ENCODE measurements around the gene PTPRD.

Gene PTPRD

DNA sequence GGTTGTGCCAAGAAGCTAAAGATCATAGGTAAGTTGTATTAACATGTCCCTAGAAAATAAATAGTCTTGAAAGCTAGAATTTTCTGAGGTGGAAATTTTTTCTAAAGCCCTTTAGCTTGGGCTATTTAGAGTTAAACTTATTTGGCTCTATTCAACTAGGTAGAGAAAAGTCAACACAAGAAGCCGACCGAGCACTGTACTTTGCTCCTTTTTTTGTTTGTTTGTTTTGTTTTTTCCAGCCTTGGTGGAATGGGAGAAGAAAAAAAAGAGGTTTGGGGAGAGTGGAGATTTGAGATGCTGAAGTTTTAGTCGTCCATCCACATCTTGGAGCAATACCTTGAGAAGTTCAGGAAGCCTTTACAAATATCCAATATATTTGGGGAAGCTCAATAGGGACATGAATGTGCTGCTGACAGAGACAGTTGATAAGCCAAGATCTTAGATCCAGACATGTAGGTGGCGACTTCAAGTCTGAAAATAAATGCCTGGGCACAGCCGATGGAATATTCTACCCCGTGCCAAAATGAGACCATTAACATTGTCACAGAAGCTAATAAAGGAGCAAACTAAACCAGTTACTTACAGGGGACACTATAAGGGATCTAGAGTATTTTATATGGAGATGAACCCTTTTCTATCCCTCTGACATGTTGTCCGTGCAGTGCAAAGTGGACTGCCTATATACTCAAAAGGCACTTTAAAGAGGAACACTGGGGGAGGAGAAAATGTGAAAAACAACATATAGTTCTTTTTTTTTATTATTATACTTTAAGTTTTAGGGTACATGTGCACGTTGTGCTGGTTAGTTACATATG, 466.1 kb downstream of the PTPRD start:
- no peak for DNase-seq

DNA sequence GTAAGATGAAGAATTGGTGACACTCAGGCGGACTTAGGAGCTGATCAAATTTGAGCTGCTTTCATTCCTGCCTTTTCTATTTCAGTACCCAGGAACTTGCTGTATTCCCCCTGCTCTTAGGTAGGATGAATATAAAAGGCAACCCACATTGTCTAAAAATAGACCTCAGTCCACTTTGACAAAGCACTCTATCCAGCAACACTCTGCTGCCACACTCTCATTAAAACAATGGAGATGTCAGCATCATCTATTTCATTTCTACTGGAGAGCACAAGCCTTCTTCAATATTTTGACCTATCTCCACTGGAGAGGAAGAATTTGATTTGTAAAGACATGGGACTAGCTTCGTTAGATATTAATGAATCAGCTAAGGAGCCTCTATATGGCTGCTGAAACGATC, 468.4 kb downstream of the PTPRD start:
- DNase-seq: no peak

DNA sequence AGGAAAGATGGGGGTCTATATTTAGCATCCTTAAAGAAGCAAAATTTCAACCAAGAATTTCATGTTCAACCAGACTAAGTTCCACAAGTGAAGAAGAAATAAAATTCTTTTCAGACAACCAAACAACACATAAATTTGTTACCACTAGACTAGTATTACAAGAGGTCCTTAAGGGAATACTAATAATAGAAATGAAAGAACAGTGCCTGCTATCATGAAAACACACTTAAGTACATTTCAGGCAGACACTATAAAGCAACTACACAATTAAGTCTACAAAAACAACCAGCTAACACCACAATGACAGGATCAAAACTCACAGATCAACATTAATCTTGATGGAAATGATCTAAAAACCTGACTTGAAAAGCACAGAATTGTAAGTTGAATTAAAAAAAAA, 477.2 kb downstream of the PTPRD start:
- no peak for DNase-seq

DNA sequence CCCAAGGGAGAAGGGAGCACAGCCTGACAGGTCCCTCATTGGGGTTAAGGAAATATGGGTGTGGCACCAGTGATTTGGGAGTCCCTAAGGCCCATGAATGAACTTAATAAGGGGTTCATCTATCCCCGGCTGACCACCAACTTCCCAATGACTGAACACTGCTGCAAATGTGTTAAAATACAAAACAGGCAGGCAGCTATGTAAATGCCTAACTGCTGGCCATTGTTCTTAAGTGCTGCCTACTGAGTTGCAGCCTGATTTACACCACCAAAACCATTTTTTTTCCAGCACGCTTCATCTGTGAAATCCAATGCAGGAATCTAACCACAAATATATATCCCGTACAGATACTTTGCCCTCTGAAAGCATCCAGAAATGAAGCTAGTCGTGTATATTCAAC, 478.5 kb downstream of the PTPRD start:
- DNase-seq: no peak

DNA sequence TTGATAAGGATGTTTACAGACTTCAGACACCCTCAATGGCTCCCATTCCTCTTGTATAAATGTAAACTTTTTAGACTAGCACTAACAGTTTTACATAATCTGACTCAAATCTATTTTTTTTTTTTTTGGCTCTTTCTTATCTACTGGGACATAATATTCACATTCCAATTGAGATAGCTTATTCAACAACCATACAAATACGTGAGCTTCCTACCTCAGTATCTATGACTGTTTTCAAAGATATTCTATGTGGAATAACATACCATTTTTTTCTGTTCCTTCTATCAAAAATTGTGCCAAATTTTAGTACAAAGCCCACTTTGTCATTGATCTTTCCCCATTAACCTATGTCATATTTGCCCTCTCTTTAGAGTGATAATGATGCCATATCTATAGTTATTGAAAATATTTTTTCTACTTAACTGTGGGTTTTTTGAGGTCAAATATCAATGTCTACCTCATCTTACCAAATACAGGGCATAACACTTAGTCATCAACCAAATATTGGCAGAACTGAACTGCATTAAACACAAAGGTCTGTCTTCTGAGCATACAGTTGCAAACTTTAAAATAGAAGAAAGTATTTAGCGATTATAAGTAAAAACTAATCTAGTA, 482.6 kb downstream of the PTPRD start:
- no peak for DNase-seq

DNA sequence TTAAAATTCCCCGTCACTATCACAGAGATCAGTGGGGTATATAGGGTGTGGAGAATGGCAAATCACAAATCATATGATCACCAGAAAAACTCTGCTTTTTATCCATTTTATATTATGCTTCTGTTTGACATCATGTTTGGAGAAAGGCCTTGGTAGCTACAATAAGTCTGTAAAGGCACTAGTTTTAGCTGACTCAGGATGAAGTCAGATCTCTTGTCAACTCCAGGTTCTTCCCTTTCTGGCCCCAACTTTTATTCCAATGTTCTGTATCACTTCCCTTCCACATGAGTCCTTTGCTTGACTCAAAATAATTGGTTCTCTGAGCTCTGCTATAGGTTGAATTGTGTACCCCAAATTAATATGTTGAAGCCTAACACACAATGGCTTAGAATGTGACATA, 484.9 kb downstream of the PTPRD start:
- DNase-seq: no peak

DNA sequence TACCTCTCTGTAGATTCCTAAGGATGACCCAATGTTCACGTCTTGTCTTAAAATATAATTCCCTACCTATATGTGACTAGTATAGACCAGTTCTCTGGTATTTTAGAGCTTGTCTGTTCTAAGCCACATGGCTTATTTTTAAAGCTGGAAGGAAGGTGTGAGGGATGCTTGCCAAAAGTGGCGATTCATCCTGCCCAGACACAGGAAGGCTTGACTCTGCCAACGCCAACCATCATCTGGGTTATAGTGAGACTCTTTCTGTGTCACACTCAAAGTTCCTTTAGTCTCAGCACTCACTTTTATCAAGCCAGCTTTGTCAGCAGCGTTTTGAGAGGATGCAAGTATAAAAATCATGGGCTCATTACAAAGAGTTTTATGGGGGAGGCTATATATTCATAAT, 500.0 kb downstream of the PTPRD start:
- DNase-seq: no peak

DNA sequence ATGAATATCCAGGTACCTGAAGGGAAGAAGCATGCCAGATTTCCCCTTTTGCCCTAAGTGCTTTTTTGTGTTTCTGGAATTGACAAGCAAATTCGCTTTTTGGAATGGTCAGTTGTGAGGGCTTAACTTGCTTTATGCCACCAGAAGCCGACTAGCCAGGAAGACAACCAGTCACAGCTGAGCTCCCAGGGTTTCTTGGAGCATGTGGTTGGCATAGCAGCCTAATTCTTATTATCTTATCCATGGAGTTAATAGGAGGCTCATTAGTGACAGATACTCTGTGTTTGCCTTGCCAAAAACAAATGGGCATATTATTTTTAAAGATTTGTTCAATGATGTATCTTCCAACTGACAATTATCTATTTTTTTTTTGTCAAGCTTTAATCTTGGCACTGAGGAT, 500.7 kb downstream of the PTPRD start:
- DNase-seq: no peak

DNA sequence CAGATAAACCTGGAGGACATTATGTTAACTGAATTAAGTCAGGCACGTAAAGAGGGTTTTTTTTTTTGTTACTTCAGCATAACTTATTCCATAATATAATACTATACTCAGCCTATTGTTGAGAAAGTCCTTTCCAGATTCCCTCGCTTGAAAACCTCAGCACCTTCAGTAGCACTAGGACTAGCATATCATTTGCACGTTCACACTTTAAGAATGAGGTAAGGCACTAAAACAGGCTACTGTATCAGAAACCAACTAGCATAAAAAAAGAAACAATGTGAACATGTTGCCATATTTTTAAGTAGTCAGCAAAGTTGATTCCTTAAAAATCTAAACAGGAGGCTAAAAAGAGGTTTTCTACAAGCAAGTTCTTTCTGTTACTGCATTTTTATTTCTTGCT, 504.0 kb downstream of the PTPRD start:
- DNase-seq: no peak

DNA sequence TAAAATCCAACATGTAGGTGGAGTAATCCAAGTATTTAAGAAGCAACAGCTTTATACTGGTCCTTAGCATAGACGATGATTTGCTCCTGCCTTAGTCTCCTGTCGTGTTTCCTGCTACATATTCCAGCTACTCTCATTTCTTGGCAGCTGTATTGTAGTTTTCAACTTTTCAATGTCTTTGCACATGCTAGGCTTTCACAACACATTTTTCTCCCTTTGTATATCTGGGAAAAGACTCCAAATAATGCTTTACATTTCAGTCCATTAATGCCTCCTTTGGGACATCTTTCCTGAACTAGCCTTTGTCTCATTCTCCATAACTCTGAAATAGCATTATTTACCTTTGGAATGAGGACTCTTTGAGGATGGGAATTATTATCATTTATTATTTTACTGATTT, 508.0 kb downstream of the PTPRD start:
- DNase-seq: no peak

DNA sequence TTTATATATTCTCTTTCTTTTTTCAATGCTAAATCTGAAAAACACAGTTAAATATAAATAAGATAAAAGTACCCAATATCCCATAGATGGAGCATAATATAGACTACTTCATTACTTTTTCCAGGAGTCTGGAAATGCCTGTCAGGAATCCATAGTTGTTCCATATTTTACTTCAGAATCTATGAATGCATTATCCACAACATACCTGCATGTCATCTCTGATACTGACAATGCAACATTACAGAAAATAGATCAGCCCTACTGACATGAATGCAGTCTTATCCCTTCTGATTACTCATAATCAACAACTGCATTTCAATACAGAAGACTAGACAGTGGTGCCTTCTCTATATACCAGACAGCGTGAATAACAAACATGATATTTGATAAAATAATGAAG, 517.6 kb downstream of the PTPRD start:
- no peak for DNase-seq

DNA sequence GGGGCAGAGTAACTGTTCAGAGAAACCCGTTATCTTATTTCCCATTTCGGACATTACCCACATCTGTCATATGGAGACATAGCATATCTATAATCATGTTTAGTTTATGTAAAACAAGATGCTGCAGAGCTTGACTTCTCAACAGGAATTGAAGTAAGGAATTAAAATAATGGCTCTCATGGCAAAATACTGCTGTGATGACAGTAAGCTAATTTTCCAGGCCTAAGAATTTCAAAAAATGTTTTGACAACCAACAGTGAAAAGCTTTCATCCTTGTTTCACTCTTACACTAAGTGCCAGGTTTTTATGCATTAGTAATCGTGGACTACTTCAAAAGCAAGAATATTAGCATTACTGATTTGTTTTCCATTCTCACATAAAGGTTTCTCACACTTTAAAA, 518.2 kb downstream of the PTPRD start:
- DNase-seq: no peak

DNA sequence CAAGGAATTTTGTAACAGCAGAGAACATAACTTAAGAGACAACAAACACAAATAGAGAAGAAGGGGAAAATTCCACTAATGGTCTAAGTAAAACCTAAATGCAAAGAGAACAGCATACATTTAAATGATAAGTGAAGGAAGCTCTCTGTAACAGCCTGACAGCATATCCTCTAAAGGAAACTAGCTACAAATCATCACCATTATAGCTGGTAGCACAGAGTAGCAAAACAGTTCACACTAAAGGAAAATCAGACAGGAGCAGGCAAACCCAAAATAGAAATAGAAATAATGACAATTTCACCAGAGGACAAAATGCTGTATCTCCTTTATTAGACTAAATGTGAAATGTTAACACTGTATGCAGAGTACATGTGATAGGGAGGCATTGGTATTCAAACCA, 532.8 kb downstream of the PTPRD start:
- no peak for DNase-seq

DNA sequence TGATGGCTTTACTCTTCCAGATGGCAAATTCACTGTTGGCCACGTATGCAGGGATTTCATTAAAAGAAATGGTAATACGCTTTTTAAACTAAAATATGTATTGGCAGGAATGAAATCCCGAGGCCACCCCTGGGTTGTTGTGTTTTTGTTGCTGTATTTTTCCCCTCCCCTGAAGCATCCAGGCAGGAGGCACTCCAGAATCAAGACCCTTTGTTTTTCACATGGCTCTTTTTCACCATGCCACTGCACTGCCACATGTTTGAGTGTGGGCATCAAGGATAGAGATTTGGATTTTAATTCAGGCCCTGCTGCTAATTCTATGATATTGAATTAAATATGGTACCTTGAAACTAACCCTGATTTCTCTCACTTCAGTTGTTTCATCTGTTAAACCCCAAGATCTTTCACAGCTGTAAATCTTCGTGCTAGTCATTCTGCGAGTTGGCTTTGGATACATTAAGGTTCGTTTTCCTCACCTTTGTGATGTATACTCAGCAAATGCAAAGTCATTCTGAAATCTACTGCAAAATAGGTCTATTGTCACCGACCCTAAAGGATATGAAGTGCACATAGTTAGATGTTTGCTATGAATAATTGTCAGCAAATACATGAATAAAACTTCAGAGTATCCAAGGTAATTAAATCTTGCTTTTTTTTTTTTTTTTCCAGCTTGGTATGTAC, 533.4 kb downstream of the PTPRD start:
- DNase-seq: no peak

DNA sequence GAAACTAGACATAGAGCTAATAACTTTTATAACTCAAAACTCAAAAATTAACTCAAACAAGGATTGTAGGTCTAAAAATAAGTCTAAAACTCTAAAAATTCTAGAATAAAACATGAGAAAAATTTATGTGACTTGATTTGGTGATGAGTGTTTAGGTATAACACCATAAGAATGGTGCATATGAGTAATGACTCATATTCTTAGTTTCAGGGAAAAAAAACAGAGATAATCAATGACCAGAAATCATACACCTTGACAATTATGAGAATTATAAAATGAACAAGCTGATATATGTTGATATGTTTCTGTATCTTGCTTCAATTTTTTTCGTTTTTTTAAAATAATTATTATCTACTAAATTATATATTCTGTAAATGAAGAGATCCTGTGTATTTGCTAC, 541.2 kb downstream of the PTPRD start:
- no peak for DNase-seq

DNA sequence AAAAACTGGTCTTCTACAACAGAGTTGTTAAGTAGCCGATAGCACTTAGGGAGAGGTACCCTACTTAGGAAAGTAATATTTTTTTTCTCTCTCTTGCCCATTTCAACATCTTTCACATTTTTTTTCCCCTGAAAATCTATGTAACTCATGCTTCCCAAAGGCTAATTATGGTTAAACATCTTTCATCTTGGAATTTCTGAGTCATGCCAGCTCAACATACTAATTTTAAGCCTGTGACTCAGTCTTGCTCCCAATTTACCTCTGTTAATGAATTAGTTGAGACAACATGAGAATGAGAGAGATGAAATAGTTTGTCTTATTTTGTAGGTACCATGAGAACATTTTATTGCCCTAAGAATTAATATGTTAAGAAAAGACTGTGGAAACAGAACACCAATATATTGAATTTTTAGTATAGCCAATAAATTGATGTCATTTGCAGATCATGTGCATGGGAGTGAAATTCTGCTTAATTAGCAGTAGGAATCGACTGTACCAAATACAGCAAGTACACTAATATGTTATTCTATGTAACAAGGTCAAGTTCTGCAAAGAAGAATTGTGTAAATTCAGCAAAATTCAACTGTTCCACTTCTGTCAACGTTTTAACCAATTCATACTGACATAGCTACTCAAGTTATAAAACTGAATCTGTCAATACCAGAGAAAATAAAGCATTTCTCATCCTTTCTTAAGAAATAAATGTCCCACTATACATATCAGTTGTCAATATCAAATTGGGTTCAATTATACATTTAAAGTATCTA, 550.0 kb downstream of the PTPRD start:
- DNase-seq: no peak

DNA sequence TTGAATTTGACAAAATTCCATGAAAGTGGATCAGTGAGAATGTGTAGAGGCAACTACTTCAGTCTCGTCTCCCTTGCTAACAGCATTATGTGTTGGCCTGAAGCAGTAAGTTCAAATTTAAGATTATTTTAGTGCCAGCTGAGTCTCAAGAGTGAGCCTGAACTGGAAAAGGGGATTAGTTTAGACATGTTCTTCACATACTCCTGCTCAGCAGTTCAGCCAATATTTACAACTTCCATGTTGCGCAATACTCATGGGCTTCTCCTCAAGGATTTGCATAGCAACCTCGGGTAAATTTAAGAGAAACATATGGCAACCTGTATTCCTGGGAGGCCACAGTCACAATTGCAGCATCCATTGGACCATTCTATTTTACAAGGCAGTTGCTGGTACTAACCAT, 553.8 kb downstream of the PTPRD start:
- no peak for DNase-seq

DNA sequence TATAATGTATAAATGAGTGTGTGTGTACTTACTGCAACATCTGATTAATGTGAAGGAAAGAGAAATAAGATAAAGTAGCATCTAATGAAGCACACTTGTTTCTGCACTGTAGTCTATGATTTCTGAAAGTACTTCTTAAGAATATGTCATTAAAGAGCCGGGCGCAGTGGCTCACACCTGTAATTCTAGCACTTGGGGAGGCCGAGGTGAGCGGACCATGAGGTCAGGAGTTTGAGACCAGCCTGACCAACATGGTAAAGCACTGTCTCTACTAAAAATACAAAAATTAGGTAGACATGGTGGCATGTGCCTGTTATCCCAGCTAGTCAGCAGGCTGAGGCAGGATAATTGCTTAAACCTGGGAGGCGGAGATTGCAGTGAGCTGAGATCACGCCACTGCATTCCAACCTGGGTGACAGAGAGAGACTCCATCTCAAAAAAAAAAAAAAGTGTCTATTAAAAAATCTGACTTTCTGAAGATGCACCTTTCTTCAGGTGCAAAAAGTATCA, 556.9 kb downstream of the PTPRD start:
- DNase-seq: no peak

DNA sequence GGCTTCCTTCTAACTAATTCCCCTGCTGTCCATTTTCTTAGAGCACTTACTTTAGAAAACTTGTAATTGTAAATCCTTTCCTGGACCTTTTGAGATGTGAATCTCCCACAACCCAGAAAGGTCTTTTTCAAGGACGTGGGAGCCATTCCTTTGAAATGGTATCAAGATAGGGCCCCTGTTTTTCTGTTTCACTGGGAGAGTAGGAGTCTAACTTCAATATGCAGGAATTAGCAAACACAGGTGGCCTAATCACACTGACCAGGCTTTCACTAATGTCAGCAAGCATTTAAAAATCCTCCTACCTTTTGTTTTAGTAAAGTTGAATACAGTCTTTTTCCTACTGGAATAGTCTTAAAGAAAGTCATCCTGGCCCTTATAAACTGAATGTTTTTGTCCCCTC, 558.3 kb downstream of the PTPRD start:
- no peak for DNase-seq

DNA sequence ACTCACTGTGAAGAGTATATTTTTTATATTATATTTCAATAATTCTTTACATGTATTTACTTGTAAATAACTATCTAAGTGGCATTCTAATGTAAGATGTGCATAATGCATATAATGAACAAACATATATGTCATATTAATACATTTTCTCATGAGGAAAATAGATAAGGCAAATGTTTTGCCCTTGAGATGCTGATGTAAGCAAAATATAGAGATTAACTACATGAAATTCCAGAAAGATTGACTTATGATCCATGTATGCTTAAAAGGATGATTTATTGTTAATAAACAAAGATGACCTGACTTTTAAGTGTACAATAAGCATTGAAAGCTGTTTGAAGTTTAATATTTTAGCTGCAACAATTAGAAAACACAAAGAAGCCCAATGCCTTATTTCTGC, 559.9 kb downstream of the PTPRD start:
- DNase-seq: no peak

DNA sequence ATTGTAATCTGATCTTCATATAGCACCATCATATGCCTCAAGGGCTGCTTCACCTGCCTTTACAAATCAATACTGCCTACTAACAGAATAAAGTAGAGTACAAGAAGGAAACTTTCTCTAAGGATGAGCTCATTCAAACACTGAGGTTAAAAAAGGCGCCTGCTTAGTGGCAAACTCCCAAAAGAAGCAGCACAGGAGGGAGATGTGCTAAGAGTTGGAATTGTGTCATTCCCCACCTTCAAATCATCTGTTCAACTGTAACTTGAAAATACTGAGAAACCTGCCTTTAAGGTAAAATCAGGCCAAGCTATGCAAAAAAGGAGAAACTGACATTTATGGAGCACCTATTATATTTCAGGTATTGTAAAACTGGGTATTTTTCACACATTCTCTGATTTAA, 560.6 kb downstream of the PTPRD start:
- no peak for DNase-seq

DNA sequence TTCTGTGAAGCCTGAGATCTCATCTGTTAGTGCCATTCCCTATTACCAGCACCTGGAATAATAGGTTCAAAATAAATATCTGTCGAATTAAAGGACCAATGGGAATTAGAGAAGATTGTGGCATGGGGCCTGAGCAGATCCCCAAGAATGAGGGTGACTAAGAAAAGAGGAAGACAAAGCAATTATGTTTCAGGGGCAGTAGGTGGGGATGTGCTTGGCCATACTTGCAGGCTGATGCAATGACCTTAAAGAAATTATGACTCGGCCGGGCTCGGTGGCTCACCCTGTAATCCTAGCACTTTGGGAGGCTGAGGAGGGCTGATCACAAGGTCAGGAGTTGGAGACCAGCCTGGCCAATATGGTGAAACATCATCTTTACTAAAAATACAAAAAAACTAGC, 562.8 kb downstream of the PTPRD start:
- DNase-seq: no peak

DNA sequence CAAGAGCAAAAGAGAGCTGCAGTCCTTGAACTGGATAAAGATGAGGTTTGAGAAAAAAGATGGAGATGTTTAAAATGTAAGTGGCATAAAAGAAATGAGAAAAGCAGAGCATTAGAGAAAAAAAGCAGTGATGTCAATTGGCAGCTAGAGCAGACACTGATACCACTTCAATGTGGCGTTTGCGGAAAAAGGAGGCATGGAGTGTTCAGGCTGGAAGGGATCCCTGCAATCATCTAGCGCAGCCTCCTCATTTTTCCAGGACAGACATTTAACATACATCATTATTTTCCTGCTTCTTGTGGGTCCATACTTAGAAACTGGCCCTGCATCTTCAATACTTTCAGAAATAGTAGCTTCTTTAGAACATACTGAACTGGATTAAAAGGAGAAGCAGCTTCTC, 563.8 kb downstream of the PTPRD start:
- DNase-seq: no peak
